Peyer's patch (tissue), 4 donors: ENCODE measurements around the gene ERP44. TPM values are rescaled to one million over a fixed set of nuclear protein-coding genes. Genes with fewer than 3 reads are reported as not detected.

Experiments
- DNase-seq, 3 donors: peaks; one replicate each; pipeline ENCODE4 v3.0.0-alpha.2; 2017 to 2019
- H3K27ac ChIP-seq, 4 donors: fragments of 200-600 bp; sonication (generic); one replicate each; pipeline ENCODE4 v1.5.1; 2016 to 2019
- H3K27me3 ChIP-seq, 2 donors: fragments of 200-600 bp; sonication (generic); one replicate each; pipeline ENCODE4 v1.5.1; 2019
- H3K36me3 ChIP-seq, 3 donors: fragments of 200-600 bp; sonication (generic); one replicate each; pipeline ENCODE4 v1.5.1; 2016 to 2019
- H3K4me1 ChIP-seq, 4 donors: fragments of 200-600 bp; sonication (generic); one replicate each; pipeline ENCODE4 v1.5.1; 2016 to 2019
- H3K4me3 ChIP-seq, 4 donors: fragments of 200-600 bp; sonication (generic); 1 replicate in 3 of 4; 2 replicates in 1 of 4; pipeline ENCODE4 v1.5.1; 2016 to 2019; ENCODE audit warnings: mild to moderate bottlenecking in 1 of 4
- H3K9me3 ChIP-seq, 4 donors: fragments of 200-600 bp; sonication (generic); one replicate each; pipeline ENCODE4 v1.5.1; 2016 to 2019; ENCODE audit warnings: mild to moderate bottlenecking in 1 of 4
- CTCF ChIP-seq, 6 experiments: fragments of 450-650 bp in 4 of 6; fragments of 200-600 bp in 2 of 6; sonication (generic) in 1 of 6; IDR thresholded peaks; one replicate each; pipeline ENCODE4 v1.5.1; 2017 to 2019; ENCODE audit warnings: antibody characterized with exemption in 6 of 6, mild to moderate bottlenecking in 3 of 6, moderate library complexity in 1 of 6
- POLR2A ChIP-seq, 2 donors: fragments of 450-650 bp; IDR thresholded peaks; one replicate each; pipeline ENCODE4 v1.5.1; 2017; ENCODE audit warnings: antibody characterized with exemption in 2 of 2, mild to moderate bottlenecking in 2 of 2, moderate library complexity in 2 of 2
- total RNA-seq, 4 donors: library from RNA; depleted of rRNA; stranded (reverse); fragments of >200 nt; gene quantifications; one replicate each; pipeline ENCODE4 v1.1.0, GENCODE V29; 2016

The ERP44 gene
- total RNA-seq, 4 donors from 2014 or later: 9.9 to 21.9 (median 17.4) TPM

- H3K27ac ChIP-seq: no peak overlapping the region
- H3K4me1 ChIP-seq: peaks cover 0 to 17% (median 1%) of the 10 kb centered on the region in 4 donors
- TF ChIP-seq CTCF (IDR thresholded peaks at IDR 0.05) (no peak), POLR2A (IDR thresholded peaks at IDR 0.05) (no peak)
- no peaks in the 10 kb centered on the region for H3K27me3 ChIP-seq
- H3K4me3 ChIP-seq: no peak overlapping the region
- H3K9me3 ChIP-seq: no peaks in the 10 kb centered on the region
- no peaks in the 10 kb centered on the region for H3K36me3 ChIP-seq
- DNase-seq: no peak
Observed at GRCh38 chr9:100088202-100088601, 10.6 kb downstream of the ERP44 start.

- TF ChIP-seq POLR2A (IDR thresholded peaks at IDR 0.05) (no peak), CTCF (IDR thresholded peaks at IDR 0.05) (no peak)
- H3K36me3 ChIP-seq: no peaks in the 10 kb centered on the region
- DNase-seq: peak in 2 of 3 donors; percentile 26 to 52
- no peaks in the 10 kb centered on the region for H3K27me3 ChIP-seq
- no peak overlapping the region for H3K4me3 ChIP-seq
- no peaks in the 10 kb centered on the region for H3K9me3 ChIP-seq
- peaks cover 0 to 19% (median 2%) of the 10 kb centered on the region in 4 donors for H3K4me1 ChIP-seq
- H3K27ac ChIP-seq: no peak overlapping the region
Observed at GRCh38 chr9:100087218-100087617, 11.6 kb downstream of the ERP44 start.

- H3K27ac ChIP-seq: no peak overlapping the region
- H3K36me3 ChIP-seq: no peaks in the 10 kb centered on the region
- no peaks in the 10 kb centered on the region for H3K27me3 ChIP-seq
- DNase-seq: no peak
- no peak for TF ChIP-seq CTCF (IDR thresholded peaks at IDR 0.05)
- TF ChIP-seq POLR2A (IDR thresholded peaks at IDR 0.05): no peak
- no peaks in the 10 kb centered on the region for H3K9me3 ChIP-seq
- no peak overlapping the region for H3K4me3 ChIP-seq
- H3K4me1 ChIP-seq: peaks cover 0 to 19% (median 2%) of the 10 kb centered on the region in 4 donors
Observed at GRCh38 chr9:100086097-100086635, 12.6 kb downstream of the ERP44 start.

- Histone ChIP-seq H3K4me1 (peaks cover 0 to 19% (median 3%) of the 10 kb centered on the region in 4 donors), H3K36me3 (no peaks in the 10 kb centered on the region), H3K4me3 (no peak overlapping the region), H3K9me3 (no peaks in the 10 kb centered on the region), H3K27ac (peak overlapping the region in 1 of 4 donors; percentile 43), H3K27me3 (no peaks in the 10 kb centered on the region)
- no peak for DNase-seq
- TF ChIP-seq CTCF (IDR thresholded peaks at IDR 0.05): no peak
- no peak for TF ChIP-seq POLR2A (IDR thresholded peaks at IDR 0.05)
Observed at GRCh38 chr9:100084734-100085133, 14.1 kb downstream of the ERP44 start.

- H3K4me3 ChIP-seq: no peak overlapping the region
- H3K9me3 ChIP-seq: no peaks in the 10 kb centered on the region
- no peaks in the 10 kb centered on the region for H3K36me3 ChIP-seq
- H3K4me1 ChIP-seq: peaks cover 0 to 19% (median 4%) of the 10 kb centered on the region in 4 donors
- no peaks in the 10 kb centered on the region for H3K27me3 ChIP-seq
- DNase-seq: no peak
- no peak for TF ChIP-seq CTCF (IDR thresholded peaks at IDR 0.05)
- no peak for TF ChIP-seq POLR2A (IDR thresholded peaks at IDR 0.05)
- H3K27ac ChIP-seq: peak overlapping the region in 1 of 4 donors; percentile 43
Observed at GRCh38 chr9:100084128-100084453, 14.7 kb downstream of the ERP44 start.
